NCI-H69 (cell line): Measurements from ENCODE around the gene PMM2.

ENCODE experiments used
- DNase-seq: peaks from one replicate; lab custom pipeline; 2025; lab: John Stamatoyannopoulos, UW

Gene PMM2

GRCh38 chr16:8887952-8888560 is 90.4 kb downstream of the PMM2 start:
- no peak for DNase-seq

- DNase-seq, result no peak
Observed at GRCh38 chr16:8888951-8889892, 91.6 kb downstream of the PMM2 start.

DNA sequence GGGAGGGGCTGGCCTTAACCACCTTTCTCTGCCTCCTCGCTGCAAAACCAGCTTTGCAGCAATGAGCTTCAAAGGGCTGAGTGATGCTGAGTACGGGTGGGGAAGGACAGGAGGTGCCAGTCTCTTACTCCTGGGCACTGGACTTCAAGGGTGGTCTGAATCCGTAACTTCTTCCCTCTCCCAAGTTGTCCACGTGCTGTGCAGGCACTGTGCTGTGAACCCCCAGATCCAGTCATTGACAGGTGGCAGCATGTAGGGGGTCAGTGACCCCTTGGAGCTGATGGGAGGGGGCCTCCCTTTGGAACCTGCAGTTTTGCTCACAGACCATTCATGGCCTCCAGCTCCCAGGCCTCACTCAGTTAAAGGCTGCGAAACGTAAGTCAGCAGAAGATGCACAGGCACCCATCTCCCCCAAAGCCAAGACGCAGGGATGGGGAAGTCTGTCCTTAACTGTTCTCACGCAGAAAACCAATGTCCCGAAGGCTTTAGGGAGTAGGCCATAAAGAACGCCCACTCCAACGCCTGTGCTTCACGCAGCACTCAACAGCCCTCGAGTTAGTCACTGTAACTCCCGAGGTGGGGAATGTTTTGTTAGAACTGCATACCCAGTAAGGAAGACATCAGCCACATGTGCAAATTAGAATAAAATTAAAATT is 92.4 kb downstream of the PMM2 start:
- no peak for DNase-seq

DNA sequence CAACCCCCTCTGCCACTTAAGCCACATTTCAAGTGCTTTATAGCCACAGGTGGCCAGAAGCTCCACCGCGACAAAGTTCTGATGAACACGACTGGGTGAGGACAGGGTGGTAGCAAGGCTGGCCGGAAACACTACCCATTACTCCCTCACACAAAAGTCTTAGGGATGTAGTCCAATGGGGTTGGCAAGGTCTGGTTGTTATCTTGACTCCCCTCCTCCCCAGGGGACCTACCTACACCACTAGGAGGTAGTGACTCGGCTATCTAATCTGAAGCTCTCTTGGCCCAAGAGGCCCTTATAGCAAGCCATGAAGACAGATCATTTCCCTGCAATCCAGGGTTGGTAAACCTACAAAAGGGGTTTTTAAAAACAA is 92.9 kb downstream of the PMM2 start:
- DNase-seq, result no peak

GRCh38 chr16:8892101-8892575 is 94.5 kb downstream of the PMM2 start:
- DNase-seq, result no peak

DNA sequence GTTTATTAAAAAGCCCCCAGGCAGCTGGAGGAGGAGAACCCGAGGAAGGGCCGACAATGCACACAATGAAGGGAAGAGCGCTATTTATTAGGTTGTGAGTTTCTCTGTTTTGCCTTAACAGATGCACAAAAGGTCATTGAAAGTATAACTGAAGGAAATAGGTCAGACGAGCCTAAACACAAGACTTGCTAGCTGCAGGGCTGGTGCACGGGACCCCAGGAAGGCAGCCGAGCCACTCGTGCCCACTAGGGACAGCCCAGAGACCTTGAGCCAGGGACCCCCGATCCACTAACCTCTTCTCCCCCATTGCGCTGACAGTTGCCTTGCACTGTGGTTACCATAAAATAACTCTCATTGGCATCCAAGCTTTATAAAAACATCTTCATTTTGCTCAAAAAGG is 95.8 kb downstream of the PMM2 start:
- no peak for DNase-seq

DNA sequence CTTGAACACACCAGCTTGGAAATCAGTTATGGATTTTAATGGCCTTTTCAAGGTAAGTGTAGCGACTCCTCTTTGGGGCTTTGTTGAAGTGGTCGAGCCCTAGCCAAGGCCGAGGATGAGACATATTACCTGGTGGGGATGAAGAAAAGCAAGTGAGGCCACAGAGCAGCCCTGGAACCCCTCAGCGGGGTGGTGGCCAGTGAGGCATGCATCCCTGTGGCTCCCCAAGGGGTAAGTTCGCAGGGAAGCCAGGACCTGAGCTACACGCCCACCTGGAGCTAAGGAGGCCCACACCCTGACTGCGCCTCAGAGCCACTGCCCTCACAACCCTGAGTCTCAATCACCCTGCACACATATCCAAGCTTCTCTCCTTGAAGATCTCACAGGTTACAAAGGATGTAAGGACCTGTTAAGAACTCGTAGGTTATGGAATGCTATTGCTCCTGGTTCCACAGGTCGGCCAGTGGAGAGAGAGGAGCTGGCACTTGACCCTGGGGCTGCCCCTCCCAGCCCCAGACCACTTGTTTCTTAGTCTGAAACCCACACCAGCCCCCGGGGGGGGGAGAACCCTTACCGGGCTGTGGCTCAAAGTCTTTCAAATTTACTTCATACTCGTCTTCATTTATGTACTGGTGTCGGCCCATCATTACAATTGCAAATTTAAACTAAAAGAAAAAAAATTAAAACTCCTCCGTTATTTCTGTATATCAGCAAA is 96.5 kb downstream of the PMM2 start:
- DNase-seq, result no peak

DNA sequence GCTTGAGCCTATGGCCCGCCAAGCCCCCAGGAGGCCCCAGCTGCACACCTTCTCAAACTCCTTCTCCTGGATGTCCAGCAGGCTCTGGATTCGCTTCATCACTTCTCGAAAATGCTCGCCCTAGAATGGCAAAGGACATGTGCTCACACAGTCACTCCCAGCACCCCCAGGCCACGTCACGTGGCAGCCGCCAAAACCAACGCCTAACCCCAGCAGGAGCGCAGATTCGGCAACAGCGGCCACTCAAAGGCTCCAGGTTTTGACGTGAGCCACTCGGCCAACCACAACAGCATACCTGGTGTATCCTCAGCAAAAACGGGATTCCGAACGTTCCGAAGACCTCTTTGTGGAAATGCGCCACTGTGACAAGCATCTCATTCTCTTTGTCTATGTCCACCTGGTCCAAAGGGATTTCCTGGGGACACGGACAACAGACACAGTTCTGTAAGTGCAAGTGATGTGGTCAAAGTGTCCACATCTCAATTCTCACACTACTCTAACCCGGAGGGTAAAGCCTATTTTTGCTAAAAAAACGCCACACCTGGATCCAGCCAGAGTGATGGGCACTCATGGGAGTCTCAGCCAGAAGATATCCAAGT is 97.2 kb downstream of the PMM2 start:
- DNase-seq, result no peak

DNA sequence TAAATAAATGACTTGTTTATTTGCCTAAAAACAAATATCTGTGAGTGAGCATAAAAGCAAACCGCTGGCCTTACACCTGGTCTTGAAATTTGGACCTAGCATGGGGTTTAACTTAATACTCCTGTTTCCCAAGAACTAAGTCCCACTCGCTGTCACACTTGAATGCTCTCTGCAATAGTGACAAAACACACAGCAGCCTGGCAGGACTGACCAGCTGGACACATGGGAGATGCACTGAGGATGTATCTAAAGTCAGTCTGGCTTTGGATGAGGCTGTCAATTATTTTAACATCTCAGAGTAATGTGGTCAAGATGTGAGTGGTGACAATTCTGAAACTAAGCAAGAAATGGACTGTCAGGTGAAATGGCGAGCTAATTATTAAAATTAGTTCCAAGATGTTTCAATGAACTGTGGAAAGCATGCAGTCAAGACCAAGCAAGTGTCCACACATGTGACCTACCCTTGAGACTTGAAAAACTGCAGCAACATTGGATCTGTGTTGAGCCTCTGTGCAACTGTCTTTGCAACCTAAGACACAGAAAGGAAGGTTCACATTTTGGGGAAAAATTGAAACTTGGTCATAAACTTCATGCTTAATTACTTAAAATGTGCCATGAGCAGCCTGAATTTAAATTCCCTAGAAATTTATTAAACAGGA is 101.2 kb downstream of the PMM2 start:
- no peak for DNase-seq
